Measurements from ENCODE around the gene C1QTNF8. TPM values are rescaled to one million over a fixed set of nuclear protein-coding genes. Genes with fewer than 3 reads are reported as not detected.

Gene C1QTNF8
- total RNA-seq, 3 donors from 2014 or later (not counting 1 experiment from before 2014, with no cell fraction given): not detected

DNA sequence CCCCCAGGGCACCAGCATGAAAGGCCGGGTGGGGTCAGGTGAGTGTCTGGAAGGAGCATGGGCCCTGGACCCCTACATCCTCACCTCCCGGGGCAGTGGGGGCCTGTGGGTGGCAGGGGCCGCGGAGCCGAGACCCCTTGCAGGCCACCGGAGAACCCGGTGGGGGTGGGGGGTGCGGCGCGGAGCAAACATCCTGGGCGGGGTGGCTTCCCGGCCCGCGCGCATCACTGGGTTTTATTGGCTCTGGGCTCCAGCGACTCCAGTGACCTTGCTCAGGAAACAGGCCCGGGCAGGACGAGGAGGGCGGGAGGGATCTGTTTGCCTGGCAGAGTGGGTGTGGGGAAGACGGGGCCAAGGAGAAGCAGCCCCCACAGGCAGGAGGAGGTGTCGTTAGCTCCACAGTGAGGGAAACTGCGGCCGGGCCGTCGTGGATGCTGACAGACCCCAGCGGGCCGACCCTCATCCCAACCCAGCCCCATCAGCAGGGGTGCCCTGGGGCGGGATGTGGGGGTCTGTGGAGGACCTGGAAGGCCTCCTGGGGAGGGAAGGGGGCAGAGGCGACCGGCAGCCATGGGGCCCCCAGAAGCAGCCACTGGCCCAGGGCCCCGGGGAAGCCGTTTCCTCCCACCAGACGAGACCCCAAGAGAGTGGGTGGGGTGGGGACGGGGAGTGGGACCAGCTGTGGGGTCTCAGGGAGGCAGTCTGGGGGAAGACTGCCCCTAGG, 12.9 kb downstream of the C1QTNF8 start:
- DNase-seq: no peak
- ATAC-seq: no peak
- Histone ChIP-seq H3K4me1 (ENCODE audit: control insufficient read depth, insufficient read depth, low read length) (no peaks in the 10 kb centered on the region), H3K27me3 (ENCODE audit: control insufficient read depth, insufficient read depth, low read length) (peaks cover 2% of the 10 kb centered on the region), H3K27ac (ENCODE audit: low read length) (no peak overlapping the region), H3K36me3 (ENCODE audit: control insufficient read depth, insufficient read depth, low read length) (no peaks in the 10 kb centered on the region), H3K4me3 (ENCODE audit: low read length) (no peak overlapping the region), H3K9me3 (ENCODE audit: control insufficient read depth, insufficient read depth, low read length) (peaks cover 15% of the 10 kb centered on the region)
- 49% methylated on average over 32 of the region's 34 CpGs for WGBS (ENCODE audit: insufficient coverage)
- Mint-ChIP-seq H3K9me3 (peaks cover 2 to 6% of the 10 kb centered on the region in 2 donors), H3K4me1 (no peaks in the 10 kb centered on the region), H3K27me3 (ENCODE audit: low read depth in 2 of 2) (peaks cover 4 to 17% of the 10 kb centered on the region in 2 donors), H3K36me3 (peaks cover 9% of the 10 kb centered on the region), H3K27ac (no peak overlapping the region), H3K4me3 (no peak overlapping the region)
- intact Hi-C loops (cut with micrococcal nuclease): no loop called here
- no peak for TF ChIP-seq CTCF (IDR thresholded peaks at IDR 0.05)

- Mint-ChIP-seq H3K9me3 (peaks cover 2 to 6% of the 10 kb centered on the region in 2 donors), H3K4me3 (no peak overlapping the region), H3K36me3 (peaks cover 9% of the 10 kb centered on the region), H3K27me3 (ENCODE audit: low read depth in 2 of 2) (peaks cover 4 to 17% of the 10 kb centered on the region in 2 donors), H3K27ac (no peak overlapping the region), H3K4me1 (no peaks in the 10 kb centered on the region)
- H3K4me3 ChIP-seq (ENCODE audit: low read length): no peak overlapping the region
- ATAC-seq (no peak), DNase-seq (no peak)
- WGBS (ENCODE audit: insufficient coverage): 75% methylated on average over 21 of the region's 21 CpGs
- peaks cover 15% of the 10 kb centered on the region for H3K9me3 ChIP-seq (ENCODE audit: control insufficient read depth, insufficient read depth, low read length)
- no peaks in the 10 kb centered on the region for H3K36me3 ChIP-seq (ENCODE audit: control insufficient read depth, insufficient read depth, low read length)
- H3K4me1 ChIP-seq (ENCODE audit: control insufficient read depth, insufficient read depth, low read length): no peaks in the 10 kb centered on the region
- TF ChIP-seq CTCF (IDR thresholded peaks at IDR 0.05): no peak
- H3K27ac ChIP-seq (ENCODE audit: low read length): no peak overlapping the region
- intact Hi-C loops (cut with micrococcal nuclease): no loop called here
- peaks cover 2% of the 10 kb centered on the region for H3K27me3 ChIP-seq (ENCODE audit: control insufficient read depth, insufficient read depth, low read length)
These were observed 13.6 kb downstream of the C1QTNF8 start for GRCh38 chr16:1082266-1082951.

GRCh38 chr16:1081734-1082265, 14.2 kb downstream of the C1QTNF8 start:
- Histone ChIP-seq H3K9me3 (ENCODE audit: control insufficient read depth, insufficient read depth, low read length) (peaks cover 15% of the 10 kb centered on the region), H3K4me3 (ENCODE audit: low read length) (no peak overlapping the region), H3K27me3 (ENCODE audit: control insufficient read depth, insufficient read depth, low read length) (peaks cover 2% of the 10 kb centered on the region), H3K36me3 (ENCODE audit: control insufficient read depth, insufficient read depth, low read length) (no peaks in the 10 kb centered on the region), H3K27ac (ENCODE audit: low read length) (no peak overlapping the region), H3K4me1 (ENCODE audit: control insufficient read depth, insufficient read depth, low read length) (no peaks in the 10 kb centered on the region)
- Mint-ChIP-seq H3K27me3 (ENCODE audit: low read depth in 2 of 2) (peaks cover 5 to 18% of the 10 kb centered on the region in 2 donors), H3K4me1 (no peaks in the 10 kb centered on the region), H3K36me3 (peaks cover 9% of the 10 kb centered on the region), H3K9me3 (peaks cover 2 to 6% of the 10 kb centered on the region in 2 donors), H3K27ac (no peak overlapping the region), H3K4me3 (no peak overlapping the region)
- no peak for ATAC-seq
- no peak for TF ChIP-seq CTCF (IDR thresholded peaks at IDR 0.05)
- 73% methylated on average over 22 of the region's 22 CpGs for WGBS (ENCODE audit: insufficient coverage)
- intact Hi-C loops (cut with micrococcal nuclease): loop anchor here (1.0 kb wide), 1 partner anchor 14 kb away; no protein-coding TSS in a partner anchor
- DNase-seq: no peak

All from natural killer cell (primary cell).